Measurements from ENCODE around the gene EEF2K.
A peak's percentile ranks its signal among the peaks of the same experiment; 100 is the strongest.
"Not testable (repeated sequence)": the region's sequence is repeated elsewhere in the genome, so short reads cannot be mapped to it uniquely, and the experiment has no call there.

EEF2K gene

DNA sequence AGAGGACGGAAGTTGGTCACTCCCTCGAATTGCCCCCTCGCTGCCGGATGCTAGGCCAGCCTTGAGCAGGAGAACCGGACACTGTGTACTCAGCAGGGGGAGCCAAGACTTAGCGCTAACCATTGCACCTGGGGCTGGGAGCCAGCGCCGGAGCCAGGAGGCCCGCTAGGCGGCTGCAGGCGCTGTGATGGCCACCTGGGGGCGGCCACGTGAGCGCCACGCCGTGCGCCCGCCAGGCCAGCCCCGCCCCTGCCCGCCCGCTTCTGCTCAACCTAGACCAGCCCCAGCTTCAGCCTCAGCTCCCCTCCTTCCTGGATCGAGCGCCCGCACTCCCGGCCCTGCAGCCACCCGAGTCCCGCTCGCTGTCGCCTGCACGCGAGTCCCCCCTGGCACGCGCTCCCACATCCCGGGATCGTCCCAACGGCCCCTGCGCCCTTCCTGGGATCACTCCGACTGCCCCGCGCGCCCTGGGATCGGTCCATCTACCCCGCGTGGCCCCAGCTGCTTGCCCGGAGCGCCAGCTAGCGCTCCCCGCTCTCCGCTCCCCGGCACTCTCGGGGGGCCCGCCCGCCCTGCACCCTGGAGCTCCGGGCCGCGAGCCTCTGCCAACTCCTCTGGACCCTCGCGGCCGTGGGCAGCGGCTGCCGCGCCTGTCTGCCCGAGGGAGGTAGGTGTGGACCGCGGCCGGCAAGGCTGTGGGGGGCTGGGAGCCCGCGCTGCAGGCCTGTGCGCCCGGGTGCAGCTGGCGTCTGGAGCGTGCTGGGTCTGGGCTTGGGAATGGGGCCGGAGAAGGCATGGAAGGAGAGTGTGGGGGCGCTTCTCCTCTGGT lies at the start of gene EEF2K:
EEF2K (plus strand) TSS at position 266 of the 829 bp plus-strand sequence. CDS start 19,452 bp downstream, outside the sequence.
- peak; percentile 91 for DNase-seq

- no peak for DNase-seq
Measured at GRCh38 chr16:22161401-22161800, 44.7 kb upstream of the EEF2K start.

GRCh38 chr16:22161999-22162655 lies 44.0 kb upstream of the EEF2K start, which contains the start of gene SDR42E2:
SDR42E2 (plus strand) TSS chr16:22162506; CDS start chr16:22165583, 3,077 bp downstream.
- DNase-seq = no peak

- no peak for DNase-seq
Measured at GRCh38 chr16:22162656-22163009, 43.4 kb upstream of the EEF2K start.

GRCh38 chr16:22163806-22164205 lies 42.3 kb upstream of the EEF2K start:
- DNase-seq = no peak

DNA sequence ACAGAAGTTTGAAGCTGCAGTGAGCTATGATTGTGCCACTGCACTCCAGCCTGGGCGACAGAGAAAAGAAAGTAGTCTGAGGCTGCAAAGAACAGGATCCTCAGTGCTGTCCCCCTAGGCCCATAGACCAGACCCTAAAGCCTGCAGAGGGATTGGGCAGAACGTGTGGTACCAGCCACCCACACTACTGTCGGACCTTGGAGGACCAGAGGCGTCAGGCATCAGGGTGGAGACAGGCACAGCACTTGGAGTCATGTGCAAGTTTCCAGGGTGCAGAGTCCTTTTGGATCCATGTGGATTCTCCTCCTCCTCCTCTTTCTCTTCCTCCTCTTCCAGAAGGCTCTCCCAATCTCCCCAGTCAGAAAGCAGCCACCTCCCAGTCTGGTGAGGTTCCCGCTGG lies 41.6 kb upstream of the EEF2K start:
- no peak for DNase-seq

GRCh38 chr16:22165508-22166285 lies 40.4 kb upstream of the EEF2K start:
- DNase-seq = no peak

DNA sequence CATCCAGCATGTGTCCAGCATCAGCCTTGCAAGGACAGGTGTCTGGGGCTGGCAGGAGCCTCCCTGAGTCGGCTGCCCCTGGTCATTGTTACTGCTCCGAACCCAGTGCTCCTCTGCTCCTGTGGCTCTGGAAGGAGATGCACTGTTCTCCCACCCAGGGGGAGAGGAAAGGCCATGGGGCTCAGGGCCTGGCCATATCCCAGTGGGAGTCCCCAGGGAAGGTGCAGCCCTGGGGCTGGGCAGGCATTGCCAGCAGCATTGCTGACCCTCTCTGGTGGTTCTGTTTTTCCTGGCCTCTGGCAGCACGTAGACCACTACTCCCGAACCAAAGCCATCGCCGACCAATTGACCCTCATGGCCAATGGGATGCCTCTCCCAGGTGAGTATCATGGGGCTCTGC lies 34.1 kb upstream of the EEF2K start:
- DNase-seq = no peak

DNA sequence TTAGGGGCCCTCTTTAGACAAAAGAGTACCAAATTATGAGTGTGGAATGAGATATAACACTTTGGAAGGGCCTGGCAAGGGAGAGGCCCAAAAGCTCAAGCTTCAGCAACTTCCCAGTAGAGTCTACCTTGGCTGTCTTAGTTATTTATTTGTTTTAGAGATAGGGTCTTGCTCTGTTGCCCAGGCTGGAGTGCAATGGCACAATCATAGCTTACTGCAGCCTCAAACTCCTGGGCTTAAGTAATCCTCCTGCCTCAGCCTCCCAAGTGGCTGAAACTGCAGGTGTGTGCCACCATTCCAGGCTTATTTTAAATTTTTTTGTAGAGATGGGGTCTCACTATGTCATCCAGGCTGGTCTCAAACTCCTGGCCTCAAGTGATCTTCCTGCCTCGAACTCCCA lies 33.4 kb upstream of the EEF2K start:
- DNase-seq = not testable (repeated sequence)

GRCh38 chr16:22174642-22175041 lies 31.4 kb upstream of the EEF2K start:
- DNase-seq = no peak

DNA sequence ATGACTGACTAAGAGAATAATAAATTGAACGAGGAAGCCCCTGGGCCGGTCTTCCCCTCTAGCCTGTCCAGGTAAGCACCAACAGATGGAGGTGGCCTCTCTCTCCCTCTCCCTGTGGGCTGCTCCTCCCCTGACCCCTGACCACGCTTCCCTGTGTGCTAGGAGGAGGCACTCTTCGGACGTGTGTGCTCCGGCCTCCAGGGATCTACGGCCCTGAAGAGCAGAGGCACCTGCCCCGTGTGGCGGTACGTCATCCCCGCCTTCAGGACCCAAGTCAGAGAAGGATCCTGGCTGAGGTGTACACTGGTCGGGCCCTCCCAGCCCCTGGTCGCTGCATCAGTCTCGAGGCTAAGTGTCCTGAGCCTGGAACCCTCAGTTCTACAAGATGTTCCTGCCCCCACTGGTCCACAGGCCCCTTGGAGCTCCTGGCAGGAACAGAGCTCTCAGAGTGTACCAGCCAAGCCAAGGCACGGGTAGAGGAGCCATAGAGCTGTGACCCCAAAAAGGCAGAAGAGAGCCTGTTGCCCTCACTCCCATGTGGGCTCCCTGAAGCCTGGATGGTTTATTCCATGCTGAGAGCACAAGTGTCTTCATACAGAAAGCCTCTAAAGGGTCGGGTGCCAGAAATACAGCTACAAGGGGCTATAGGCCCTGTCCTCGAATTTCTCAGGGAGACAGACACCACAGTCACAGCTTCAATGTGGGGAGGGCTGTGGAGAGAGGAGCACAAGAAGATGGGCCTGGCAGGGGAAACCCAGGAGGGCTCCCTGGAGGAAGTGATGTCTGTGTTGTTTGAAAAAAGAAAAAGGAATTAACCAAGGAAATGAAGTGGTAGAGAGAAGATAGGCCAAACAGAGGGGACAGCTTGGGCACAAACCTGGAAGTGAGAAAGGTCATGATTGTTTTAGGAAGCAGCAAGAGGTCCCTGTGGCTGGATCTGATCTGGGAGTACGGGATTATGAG lies 27.8 kb upstream of the EEF2K start:
- no peak for DNase-seq

- no peak for DNase-seq
Measured at GRCh38 chr16:22181426-22181825, 24.7 kb upstream of the EEF2K start.

DNA sequence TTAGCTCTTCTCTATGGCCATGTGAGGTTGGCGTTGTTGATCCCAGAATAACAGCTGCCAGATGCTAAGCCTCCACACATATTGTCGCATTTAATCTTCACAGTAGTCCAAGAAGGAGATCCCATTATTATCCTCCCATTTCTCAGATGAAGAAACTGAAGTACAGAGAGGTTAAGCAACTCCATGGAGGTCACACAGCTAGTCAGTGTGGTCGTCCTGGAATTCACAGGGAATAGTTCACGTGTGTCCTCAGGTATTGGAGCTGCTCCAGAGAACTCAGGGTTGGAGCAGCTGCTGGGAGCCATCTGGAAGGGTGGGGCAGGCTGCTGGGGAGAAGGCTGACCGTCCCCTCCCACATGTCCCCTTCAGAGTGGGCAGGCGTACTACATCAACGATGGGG lies 24.2 kb upstream of the EEF2K start:
- no peak for DNase-seq

- no peak for DNase-seq
Measured at GRCh38 chr16:22183335-22183734, 22.7 kb upstream of the EEF2K start.

DNA sequence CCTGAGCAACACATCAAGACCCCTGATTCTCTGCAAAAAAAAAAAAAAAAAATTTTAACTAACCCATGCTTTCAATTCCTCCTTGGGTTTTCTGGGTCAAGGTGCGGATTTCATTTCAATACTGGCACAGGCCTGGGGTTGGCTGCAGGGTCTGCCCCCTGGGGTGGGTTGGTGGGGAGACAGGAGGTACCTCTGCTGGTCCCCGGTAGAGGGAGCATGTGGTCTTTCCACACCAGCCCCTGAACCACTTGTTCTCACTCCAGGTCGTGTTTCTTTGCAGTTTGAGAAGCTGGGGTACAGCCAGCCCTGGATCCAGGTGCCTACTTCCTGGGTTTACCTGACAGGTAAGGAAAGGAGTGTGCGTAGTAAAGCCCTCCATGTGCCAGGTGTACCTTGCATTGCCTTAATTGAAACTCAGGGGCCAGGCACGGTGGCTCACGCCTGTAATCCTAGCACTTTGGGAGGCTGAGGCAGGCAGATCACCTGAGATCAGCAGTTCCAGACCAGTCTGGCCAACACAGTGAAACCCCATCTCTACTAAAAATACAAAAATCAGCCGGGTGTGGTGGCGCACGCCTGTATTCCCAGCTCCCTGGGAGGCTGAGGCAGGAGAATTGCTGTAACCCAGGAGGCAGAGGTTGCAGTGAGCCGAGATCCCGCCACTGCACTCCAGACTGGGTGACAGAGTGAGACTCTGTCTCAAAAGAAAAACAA lies 22.0 kb upstream of the EEF2K start:
- DNase-seq = no peak

- DNase-seq = no peak
Measured at GRCh38 chr16:22184615-22184968, 21.5 kb upstream of the EEF2K start.

GRCh38 chr16:22186517-22186916 lies 19.6 kb upstream of the EEF2K start:
- no peak for DNase-seq

DNA sequence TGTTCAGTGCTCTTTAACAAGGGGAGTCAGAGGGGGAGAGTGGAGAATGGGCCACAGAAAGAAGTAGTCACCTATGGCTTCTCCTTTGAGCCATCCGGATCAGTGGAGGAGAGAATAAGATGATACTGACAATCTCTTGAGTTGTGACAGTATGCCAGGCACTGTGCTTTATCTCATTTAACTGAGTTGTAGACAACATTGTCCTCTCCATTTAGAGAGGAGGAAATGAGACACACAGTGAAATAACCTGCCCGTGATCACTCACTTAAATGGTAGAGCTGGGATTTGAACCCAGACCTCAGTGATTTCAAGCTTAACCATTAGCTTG lies 17.8 kb upstream of the EEF2K start:
- no peak for DNase-seq

DNA sequence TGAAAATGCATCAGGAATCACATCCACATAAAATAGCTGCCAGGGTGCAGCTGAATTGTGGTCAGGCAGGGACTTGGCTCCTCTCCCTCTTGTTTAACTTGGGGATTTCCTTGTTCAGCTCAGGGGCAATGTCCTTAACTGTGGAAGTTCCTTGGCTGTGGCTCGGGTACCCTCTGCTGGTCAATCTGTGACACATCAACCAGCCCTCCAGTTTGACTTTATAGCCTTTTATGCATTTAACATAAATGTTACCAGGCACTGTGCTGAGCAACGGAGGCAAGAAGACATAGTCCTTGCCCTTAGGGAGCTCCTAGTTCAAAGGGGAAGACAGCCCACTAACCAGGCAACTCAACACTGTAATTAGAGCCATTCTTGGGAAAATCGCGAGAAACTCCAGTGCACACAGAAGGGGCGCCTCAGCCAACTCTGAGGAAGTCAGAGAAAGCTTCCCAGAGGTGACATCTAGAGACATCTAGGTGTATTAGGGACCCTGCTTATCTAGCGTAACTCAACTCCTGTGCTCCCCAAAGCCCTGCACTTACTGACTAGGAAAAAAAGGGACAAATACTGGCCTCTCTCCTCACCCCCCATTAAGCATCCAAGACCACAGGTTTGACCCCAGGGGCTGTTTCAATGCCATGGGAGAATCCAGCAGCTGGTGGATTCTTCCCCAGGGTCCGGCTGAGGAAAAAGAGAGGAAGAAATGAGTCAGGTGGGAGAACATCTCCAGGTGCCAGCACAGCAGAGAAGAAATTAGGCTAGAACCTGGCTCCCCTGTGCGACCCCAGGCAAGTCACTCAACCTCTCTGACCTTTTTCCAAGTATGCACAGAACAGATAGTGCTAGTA lies 17.3 kb upstream of the EEF2K start:
- peak; percentile 64 for DNase-seq

DNA sequence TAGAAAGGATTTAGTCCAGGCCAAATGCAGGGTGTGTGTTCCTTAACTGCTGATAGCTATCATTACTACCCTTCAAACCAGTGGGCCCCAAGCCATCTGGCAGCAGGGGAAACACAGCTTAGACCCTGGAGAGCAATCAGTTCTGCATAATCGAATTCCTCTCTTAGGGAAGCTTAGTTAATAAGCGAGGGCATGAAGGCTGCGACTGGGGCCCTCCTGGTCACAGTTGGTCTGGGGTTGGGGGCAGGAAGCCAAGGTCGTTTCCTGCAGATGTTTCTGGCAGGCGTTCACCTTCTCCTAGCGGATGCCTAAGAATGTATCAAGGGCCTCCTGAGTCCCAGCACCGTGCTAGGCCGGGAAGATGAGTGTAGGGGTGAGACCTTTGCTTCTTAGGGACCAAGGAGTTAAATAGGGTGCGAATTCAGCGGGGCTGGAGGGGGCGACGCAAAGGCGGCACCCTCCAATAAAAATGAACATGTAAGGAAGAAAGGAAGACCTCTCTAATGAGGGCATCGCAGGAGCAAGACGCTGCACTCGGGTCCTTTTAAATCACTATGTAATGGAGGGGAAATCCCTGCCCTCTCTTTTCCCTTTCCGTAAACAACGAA lies 16.5 kb upstream of the EEF2K start:
- peak; percentile 51 for DNase-seq

All from GDM1 (cell line).